Measurements from ENCODE around the gene LY6G6F. TPM values are rescaled to one million over a fixed set of nuclear protein-coding genes. Genes with fewer than 3 reads are reported as not detected.

LY6G6F gene
- total and polyA plus RNA-seq, 2 experiments from 2014 or later, result not detected

GRCh38 chr6:31665501-31666336 lies 40.9 kb upstream of the LY6G6F start, which contains the start of gene CSNK2B:
TSS of gene CSNK2B (plus strand) at chr6:31666080. CDS start at chr6:31666832, 752 bp downstream.
- Histone ChIP-seq H3K27me3 (ENCODE audit: insufficient read depth) (no peaks in the 10 kb centered on the region), H3K4me1 (ENCODE audit: insufficient read depth) (peaks cover 22% of the 10 kb centered on the region), H3F3A (replicated peaks; ENCODE audit: low read depth) (peaks cover 18% of the 10 kb centered on the region; the same call in 1 of the 2 replicates), H3K4me2 (peak within 1 kb of the TSS; percentile 98), H2AFZ (peak within 1 kb of the TSS; percentile 1; the same call in 1 of the 2 replicates), H3K79me2 (replicated peaks; ENCODE audit: insufficient read depth) (peaks cover 46% of the 10 kb centered on the region), H3K9me2 (ENCODE audit: insufficient read depth) (no peaks in the 10 kb centered on the region), H3K36me3 (ENCODE audit: insufficient read depth) (peaks cover 41% of the 10 kb centered on the region), H3K27ac (ENCODE audit: low read depth) (peak within 1 kb of the TSS; percentile 94), H4K20me1 (replicated peaks; ENCODE audit: insufficient read depth) (peaks cover 12% of the 10 kb centered on the region), H3K4me3 (peak within 1 kb of the TSS; percentile 97)
- Mint-ChIP-seq H3K4me3 (peak within 1 kb of the TSS; percentile 93), H3K27me3 (ENCODE audit: insufficient read depth, low read depth, poor library complexity) (peaks cover 14% of the 10 kb centered on the region), H3K36me3 (ENCODE audit: low read depth) (peaks cover 85% of the 10 kb centered on the region), H3K4me1 (peaks cover 34% of the 10 kb centered on the region), H3K9me3 (no peaks in the 10 kb centered on the region; the same call in 2 of the 3 replicates), H3K27ac (peak within 1 kb of the TSS; percentile 98)
- DNase-seq (ENCODE audit: low spot score), result peak; percentile 100
- peak; percentile 86 for ATAC-seq
- no peak for TF ChIP-seq JUNB (IDR thresholded peaks at IDR 0.05; ENCODE audit: unreplicated experiment)
- no peak for TF ChIP-seq ZNF462 (CRISPR knock-in tag; IDR thresholded peaks at IDR 0.05)
- TF ChIP-seq POLR2AphosphoS5 (IDR thresholded peaks at IDR 0.05; ENCODE audit: low read depth), result peak; percentile 63
- no peak for TF ChIP-seq ZNF114 (CRISPR knock-in tag; IDR thresholded peaks at IDR 0.05)
- no peak for TF ChIP-seq ZNF331 (CRISPR knock-in tag; IDR thresholded peaks at IDR 0.05; ENCODE audit: low read depth)
- TF ChIP-seq ETS1 (IDR thresholded peaks at IDR 0.05), result peak; percentile 91
- TF ChIP-seq CTCF (conservative IDR thresholded peaks at IDR 0.05; ENCODE audit: low read depth in 2 of 2), result no peak
- TF ChIP-seq STAT1 (IDR thresholded peaks at IDR 0.05; ENCODE audit: unreplicated experiment), result no peak
- TF ChIP-seq REST (IDR thresholded peaks at IDR 0.05; ENCODE audit: unreplicated experiment), result no peak
- TF ChIP-seq CREB1 (CRISPR knock-in tag; IDR thresholded peaks at IDR 0.05; ENCODE audit: low read depth), result peak; percentile 80
